GM10248 (cell line): ENCODE data around the gene ZC2HC1C.

Experiments used
- CTCF ChIA-PET: fragments of 300-600 bp; sonication (Branson Sonifier 250); formaldehyde crosslinking; extraction: SDS; loops from one replicate; lab custom pipeline; 2021; ENCODE audit warnings: antibody characterized with exemption; lab: Yijun Ruan, JAX
- POLR2A ChIA-PET: fragments of 350-650 bp; sonication (Branson Sonifier 250); formaldehyde crosslinking; extraction: SDS; loops from one replicate; lab custom pipeline; 2020; ENCODE audit warnings: antibody characterized with exemption; lab: Yijun Ruan, JAX
- DNase-seq: peaks from one replicate; pipeline ENCODE4 v3.0.0; 2012; ENCODE audit errors: extremely low spot score
- TF ChIP-seq, protein P1 (sequence below): IDR thresholded peaks from 2 replicates; pipeline ENCODE4 v1.5.1; 2012; ENCODE audit warnings: mild to moderate bottlenecking, low read depth; ENCODE audit errors: extremely low read depth, missing control alignments, control extremely low read depth

Gene ZC2HC1C

DNA sequence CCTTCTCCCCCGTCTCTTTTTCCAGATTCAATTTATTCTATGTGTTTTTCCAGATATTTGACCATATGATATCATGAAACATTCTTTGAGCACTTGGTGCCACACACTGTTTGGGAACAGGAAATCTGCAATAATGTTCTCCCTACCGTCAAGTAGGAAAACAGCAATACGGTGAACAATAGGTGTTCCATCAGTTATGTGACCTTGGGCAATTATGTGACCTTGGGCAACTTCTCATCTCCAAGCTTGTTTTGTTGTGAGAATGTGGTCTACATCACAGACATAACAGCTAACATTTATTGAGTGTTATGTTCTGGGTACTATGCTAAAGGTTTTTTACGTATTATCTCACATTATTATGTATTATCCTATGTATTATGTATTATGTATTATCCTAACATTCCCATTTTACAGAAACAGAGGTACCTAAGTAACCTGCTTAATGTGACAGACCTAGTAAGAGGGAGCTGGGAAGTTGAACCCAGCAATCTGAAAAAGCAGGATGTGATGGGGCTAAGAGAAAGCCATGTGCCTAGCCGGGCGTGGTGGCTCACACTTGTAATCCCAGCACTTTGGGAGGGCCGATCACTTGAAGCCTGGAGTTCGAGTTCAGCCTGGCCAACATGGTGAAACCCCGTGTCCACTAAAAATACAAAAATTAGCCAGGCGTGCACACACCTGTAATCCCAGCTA is 58.6 kb downstream of the ZC2HC1C start:
- CTCF ChIA-PET, result interaction anchor here (1.4 to 5.5 kb wide), 4 partner anchors 39 to 267 kb away, joined by 3 to 102 read pairs (median 8); no protein-coding TSS in a partner anchor

DNA sequence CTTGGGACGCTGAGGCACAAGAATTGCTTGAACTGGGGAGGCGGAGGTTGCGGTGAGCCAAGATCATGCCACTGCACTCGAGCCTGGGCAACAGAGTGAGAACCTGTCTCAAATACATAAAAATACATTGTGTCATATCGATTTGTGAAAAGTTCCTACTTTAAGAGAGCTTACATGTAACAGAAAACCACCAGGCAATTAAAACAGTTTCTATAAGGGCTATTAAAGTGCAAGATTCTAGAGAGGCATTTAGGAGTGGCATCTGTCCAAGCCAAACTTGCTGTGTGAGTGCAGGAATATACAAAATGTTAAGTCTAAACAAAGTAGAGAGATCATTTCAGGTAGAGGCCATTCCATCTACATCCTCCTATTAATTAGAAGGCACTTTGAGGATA is 59.2 kb downstream of the ZC2HC1C start:
- TF ChIP-seq, protein P1, sequence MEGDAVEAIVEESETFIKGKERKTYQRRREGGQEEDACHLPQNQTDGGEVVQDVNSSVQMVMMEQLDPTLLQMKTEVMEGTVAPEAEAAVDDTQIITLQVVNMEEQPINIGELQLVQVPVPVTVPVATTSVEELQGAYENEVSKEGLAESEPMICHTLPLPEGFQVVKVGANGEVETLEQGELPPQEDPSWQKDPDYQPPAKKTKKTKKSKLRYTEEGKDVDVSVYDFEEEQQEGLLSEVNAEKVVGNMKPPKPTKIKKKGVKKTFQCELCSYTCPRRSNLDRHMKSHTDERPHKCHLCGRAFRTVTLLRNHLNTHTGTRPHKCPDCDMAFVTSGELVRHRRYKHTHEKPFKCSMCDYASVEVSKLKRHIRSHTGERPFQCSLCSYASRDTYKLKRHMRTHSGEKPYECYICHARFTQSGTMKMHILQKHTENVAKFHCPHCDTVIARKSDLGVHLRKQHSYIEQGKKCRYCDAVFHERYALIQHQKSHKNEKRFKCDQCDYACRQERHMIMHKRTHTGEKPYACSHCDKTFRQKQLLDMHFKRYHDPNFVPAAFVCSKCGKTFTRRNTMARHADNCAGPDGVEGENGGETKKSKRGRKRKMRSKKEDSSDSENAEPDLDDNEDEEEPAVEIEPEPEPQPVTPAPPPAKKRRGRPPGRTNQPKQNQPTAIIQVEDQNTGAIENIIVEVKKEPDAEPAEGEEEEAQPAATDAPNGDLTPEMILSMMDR, result no peak
- DNase-seq, result no peak
- POLR2A ChIA-PET, result no interaction called here
- CTCF ChIA-PET, result interaction anchor here (0.7 to 5.5 kb wide), 6 partner anchors 39 to 432 kb away, joined by 3 to 102 read pairs (median 4); no protein-coding TSS in a partner anchor

More for the DNA sequence above, 58.6 kb downstream of the ZC2HC1C start:
- TF ChIP-seq, protein P1, result no peak
- POLR2A ChIA-PET, result no interaction called here
- DNase-seq, result no peak
